Immature natural killer cell (primary cell): ENCODE data around the gene SALL3. TPM values are rescaled to one million over a fixed set of nuclear protein-coding genes. Genes with fewer than 3 reads are reported as not detected.
A peak's percentile ranks its signal among the peaks of the same experiment; 100 is the strongest.

ENCODE experiments used
- DNase-seq, 3 donors: peaks; one replicate each; pipeline ENCODE4 v3.0.0; 2022; ENCODE audit warnings: mixed read lengths in 1 of 3
- H3K27ac Mint-ChIP-seq, 6 donors: one replicate each; pipeline ENCODE4 v1.8.0; 2020; ENCODE audit warnings: mixed read lengths in 6 of 6, mild to moderate bottlenecking in 5 of 6, inconsistent platforms in 4 of 6, moderate library complexity in 3 of 6
- H3K27me3 Mint-ChIP-seq, 3 donors: one replicate each; pipeline ENCODE4 v1.8.0; 2020 to 2021; ENCODE audit warnings: low read depth in 3 of 3, mild to moderate bottlenecking in 3 of 3, mixed read lengths in 3 of 3, moderate library complexity in 3 of 3, inconsistent platforms in 1 of 3
- H3K36me3 Mint-ChIP-seq, 3 donors: one replicate each; pipeline ENCODE4 v1.8.0; 2020; ENCODE audit warnings: mixed read lengths in 3 of 3, inconsistent platforms in 2 of 3, mild to moderate bottlenecking in 2 of 3
- H3K4me1 Mint-ChIP-seq, 2 donors: one replicate each; pipeline ENCODE4 v1.8.0; 2020; ENCODE audit warnings: inconsistent platforms in 2 of 2, mild to moderate bottlenecking in 2 of 2, mixed read lengths in 2 of 2, moderate library complexity in 1 of 2
- H3K4me3 Mint-ChIP-seq, 5 donors: one replicate each; pipeline ENCODE4 v1.8.0; 2020; ENCODE audit warnings: mild to moderate bottlenecking in 5 of 5, mixed read lengths in 5 of 5, inconsistent platforms in 3 of 5, moderate library complexity in 3 of 5
- H3K9me3 Mint-ChIP-seq, 6 donors: one replicate each; pipeline ENCODE4 v1.8.0; 2020; ENCODE audit warnings: mild to moderate bottlenecking in 6 of 6, mixed read lengths in 6 of 6, inconsistent platforms in 4 of 6, moderate library complexity in 3 of 6
- polyA plus RNA-seq, 3 donors: library from polyadenylated mRNA; unstranded; fragments of 300-500 nt; fragmentation: Illumina TruSeq; gene quantifications; one replicate each; pipeline ENCODE4 v1.2.3, GENCODE V29; 2021

Gene SALL3
- polyA plus RNA-seq, 3 donors from 2014 or later: not detected

DNA sequence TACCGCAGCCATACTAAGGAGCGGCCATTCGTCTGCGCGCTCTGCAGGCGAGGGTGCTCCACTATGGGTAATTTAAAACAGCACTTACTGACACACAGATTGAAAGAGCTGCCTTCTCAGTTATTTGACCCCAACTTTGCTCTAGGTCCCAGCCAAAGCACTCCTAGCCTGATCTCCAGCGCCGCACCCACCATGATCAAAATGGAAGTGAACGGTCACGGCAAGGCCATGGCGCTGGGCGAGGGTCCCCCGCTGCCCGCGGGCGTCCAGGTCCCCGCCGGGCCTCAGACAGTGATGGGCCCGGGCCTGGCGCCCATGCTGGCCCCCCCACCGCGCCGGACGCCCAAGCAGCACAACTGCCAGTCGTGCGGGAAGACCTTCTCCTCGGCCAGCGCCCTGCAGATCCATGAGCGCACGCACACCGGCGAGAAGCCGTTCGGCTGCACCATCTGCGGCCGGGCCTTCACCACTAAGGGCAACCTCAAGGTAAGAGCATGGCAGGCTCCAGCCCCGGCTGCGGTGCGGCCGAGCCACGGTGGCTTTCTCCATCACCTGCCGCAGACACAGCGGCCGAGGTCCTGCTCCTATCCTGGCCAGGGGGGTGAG lies 15.5 kb downstream of the SALL3 start:
- Mint-ChIP-seq H3K27me3 (peaks cover 0 to 6% (median 2%) of the 10 kb centered on the region in 3 donors), H3K9me3 (no peaks in the 10 kb centered on the region), H3K4me3 (no peak overlapping the region), H3K27ac (no peak overlapping the region), H3K4me1 (no peaks in the 10 kb centered on the region), H3K36me3 (no peaks in the 10 kb centered on the region)
- DNase-seq: no peak

DNA sequence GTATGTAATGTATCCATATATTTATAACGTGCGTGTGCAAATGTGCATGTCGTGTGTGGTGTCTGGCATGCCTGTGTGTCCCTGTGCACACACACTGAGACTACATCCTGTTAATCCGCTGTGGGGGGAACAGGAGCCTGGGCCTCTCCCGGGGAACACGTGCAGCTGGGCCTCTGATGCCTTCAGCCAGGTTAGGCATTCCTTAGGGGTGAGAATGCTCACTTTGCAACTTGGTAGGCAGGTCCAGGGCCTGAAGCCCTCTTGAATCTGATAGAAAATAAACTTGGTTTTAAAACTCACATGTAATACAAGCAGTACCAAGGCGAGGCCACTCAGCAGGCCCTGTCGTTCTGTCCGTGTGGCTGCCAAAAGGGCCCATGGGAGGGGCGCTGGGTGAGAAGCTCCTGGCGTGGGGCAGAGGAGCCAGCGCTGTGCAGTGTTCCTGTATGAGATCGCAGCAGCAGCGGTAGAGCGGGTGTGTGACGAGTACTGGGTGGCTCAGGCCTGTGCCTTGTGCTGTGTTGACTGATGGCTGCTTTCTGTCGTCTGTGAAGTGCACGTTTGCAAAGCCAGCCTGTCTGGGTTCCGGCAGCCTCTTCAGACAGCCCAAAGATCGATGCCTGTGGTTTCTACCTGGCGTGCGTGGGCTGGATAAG lies 16.2 kb downstream of the SALL3 start:
- H3K9me3 Mint-ChIP-seq: no peaks in the 10 kb centered on the region
- H3K27me3 Mint-ChIP-seq: peaks cover 0 to 8% (median 2%) of the 10 kb centered on the region in 3 donors
- H3K36me3 Mint-ChIP-seq: no peaks in the 10 kb centered on the region
- DNase-seq: no peak
- H3K27ac Mint-ChIP-seq: no peak overlapping the region
- H3K4me1 Mint-ChIP-seq: no peaks in the 10 kb centered on the region
- no peak overlapping the region for H3K4me3 Mint-ChIP-seq

DNA sequence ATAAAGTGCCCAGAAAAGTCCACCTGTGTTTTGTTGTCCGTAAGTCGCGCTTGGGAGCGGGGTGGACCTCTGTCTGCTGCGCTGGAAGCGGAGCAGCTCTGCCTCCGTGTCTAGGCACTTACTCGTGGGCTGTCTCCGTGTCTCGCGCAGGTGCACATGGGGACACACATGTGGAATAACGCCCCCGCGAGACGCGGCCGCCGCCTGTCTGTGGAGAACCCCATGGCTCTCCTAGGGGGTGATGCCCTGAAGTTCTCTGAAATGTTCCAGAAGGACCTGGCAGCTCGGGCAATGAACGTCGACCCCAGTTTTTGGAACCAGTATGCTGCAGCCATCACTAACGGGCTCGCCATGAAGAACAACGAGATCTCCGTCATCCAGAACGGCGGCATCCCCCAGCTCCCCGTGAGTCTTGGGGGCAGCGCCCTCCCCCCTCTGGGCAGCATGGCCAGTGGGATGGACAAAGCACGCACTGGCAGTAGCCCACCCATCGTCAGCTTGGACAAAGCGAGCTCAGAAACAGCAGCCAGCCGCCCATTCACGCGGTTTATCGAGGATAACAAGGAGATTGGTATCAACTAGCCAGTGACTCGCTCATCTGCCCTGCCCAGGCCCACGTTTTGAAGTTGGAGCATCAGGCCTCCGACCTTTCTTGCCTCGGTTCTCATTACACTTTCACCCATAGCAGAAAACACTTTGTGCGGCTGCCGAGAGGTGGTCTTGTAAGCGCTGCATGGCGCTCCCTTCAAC lies 17.3 kb downstream of the SALL3 start:
- DNase-seq: no peak
- H3K4me3 Mint-ChIP-seq: no peak overlapping the region
- no peaks in the 10 kb centered on the region for H3K4me1 Mint-ChIP-seq
- H3K9me3 Mint-ChIP-seq: no peaks in the 10 kb centered on the region
- no peaks in the 10 kb centered on the region for H3K36me3 Mint-ChIP-seq
- H3K27ac Mint-ChIP-seq: no peak overlapping the region
- peaks cover 0 to 8% (median 0%) of the 10 kb centered on the region in 3 donors for H3K27me3 Mint-ChIP-seq

DNA sequence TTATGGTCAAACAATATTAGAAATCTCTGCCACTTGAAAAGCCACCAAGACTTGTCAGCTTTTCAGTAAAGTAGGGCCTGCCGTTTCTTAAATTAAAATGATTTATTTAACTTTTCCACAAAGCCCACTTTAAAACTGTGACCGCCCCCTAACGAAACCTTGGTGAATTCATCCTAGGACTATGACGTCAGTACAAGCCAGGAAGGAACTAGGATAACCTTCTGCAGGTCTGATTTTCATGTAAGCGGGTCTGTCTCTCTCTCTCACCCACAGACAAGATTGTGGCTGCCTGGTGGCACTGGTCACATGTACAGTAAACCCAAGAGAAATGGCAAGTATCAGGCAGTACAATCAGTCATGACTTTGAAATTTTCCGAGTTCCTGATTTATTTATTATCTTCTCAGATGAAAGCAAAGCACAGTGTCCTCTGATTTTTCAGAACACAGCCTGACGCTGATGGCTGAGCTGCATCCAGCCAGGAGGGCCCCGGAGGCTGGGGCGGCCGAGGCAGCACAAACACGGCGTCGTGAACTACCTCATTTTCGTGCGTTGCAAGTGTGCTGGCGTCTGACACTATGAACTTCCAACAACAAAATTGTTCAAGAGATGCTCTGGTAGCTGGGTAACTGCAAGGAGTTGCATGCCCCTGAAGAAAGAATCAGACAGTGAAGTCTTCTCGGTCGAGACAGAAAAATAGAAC lies 18.9 kb downstream of the SALL3 start:
- Mint-ChIP-seq H3K4me3 (no peak overlapping the region), H3K36me3 (no peaks in the 10 kb centered on the region), H3K27me3 (peaks cover 0 to 8% (median 0%) of the 10 kb centered on the region in 3 donors), H3K9me3 (no peaks in the 10 kb centered on the region), H3K27ac (no peak overlapping the region), H3K4me1 (no peaks in the 10 kb centered on the region)
- no peak for DNase-seq

DNA sequence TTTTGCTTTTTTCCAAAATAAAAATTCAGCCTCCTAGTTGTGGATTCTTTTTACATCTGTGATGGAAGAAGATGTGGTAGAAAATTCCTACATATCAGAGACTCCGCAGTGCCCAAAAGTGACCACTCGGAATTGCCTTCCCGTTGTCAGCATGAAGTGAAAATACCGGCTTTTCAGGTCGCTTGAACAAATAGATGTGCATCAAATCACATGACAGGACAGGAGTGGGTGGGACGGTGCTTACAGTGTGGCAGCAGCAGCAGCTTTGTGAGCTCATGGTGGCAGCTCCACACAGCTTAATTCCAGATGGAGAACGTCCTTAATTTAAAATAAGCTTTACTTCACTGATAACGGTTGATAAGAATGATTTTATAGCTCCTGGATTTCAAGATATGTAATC lies 20.3 kb downstream of the SALL3 start:
- no peak overlapping the region for H3K4me3 Mint-ChIP-seq
- H3K4me1 Mint-ChIP-seq: no peaks in the 10 kb centered on the region
- no peaks in the 10 kb centered on the region for H3K9me3 Mint-ChIP-seq
- H3K27ac Mint-ChIP-seq: no peak overlapping the region
- H3K27me3 Mint-ChIP-seq: peaks cover 0 to 8% (median 0%) of the 10 kb centered on the region in 3 donors
- no peaks in the 10 kb centered on the region for H3K36me3 Mint-ChIP-seq
- no peak for DNase-seq

DNA sequence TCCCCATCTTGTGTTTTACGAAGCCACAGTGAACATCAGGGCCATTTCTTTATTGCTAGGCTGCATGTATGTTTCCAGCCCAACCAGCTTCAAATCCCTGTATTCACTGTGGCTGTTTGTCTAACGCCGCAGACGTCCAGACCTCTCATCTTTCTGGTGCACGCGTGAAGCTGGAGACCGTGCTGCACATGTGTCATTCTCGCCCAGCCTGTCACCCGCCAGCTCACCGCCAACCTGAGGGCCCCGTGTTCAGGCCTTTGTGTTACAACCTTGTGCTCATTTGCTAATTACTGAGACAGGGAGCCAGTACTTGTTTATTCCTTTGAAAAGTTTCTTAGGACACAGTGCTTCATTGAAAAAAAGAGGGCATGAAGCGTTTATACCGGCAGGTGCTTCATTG lies 21.4 kb downstream of the SALL3 start:
- no peak for DNase-seq
- Mint-ChIP-seq H3K27ac (no peak overlapping the region), H3K36me3 (no peaks in the 10 kb centered on the region), H3K4me1 (no peaks in the 10 kb centered on the region), H3K27me3 (peaks cover 0 to 8% (median 0%) of the 10 kb centered on the region in 3 donors), H3K4me3 (no peak overlapping the region), H3K9me3 (no peaks in the 10 kb centered on the region)

DNA sequence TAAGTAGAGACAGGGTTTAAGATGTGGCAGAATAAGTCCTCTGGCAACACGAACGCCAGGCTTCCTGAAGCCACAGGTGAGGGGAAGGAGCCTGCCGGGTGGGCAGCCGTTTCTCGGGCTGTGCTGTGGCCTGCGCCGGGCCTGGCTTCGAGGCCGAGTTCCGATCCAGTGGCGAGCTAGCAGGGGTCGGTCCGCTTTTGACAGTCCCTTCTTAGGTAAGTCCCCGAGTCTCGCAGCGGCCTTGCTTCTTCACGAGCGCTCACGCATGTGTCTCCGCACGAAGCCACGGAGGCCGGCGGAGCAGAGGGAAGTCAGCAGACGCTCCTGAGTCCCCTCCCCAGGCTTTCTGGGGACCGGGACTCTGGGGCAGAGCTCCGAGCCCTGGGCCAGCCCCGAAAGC lies 26.0 kb downstream of the SALL3 start:
- no peak for DNase-seq
- Mint-ChIP-seq H3K9me3 (no peaks in the 10 kb centered on the region), H3K27ac (no peak overlapping the region), H3K36me3 (no peaks in the 10 kb centered on the region), H3K4me1 (no peaks in the 10 kb centered on the region), H3K4me3 (no peak overlapping the region), H3K27me3 (peaks cover 0 to 4% (median 2%) of the 10 kb centered on the region in 3 donors)

DNA sequence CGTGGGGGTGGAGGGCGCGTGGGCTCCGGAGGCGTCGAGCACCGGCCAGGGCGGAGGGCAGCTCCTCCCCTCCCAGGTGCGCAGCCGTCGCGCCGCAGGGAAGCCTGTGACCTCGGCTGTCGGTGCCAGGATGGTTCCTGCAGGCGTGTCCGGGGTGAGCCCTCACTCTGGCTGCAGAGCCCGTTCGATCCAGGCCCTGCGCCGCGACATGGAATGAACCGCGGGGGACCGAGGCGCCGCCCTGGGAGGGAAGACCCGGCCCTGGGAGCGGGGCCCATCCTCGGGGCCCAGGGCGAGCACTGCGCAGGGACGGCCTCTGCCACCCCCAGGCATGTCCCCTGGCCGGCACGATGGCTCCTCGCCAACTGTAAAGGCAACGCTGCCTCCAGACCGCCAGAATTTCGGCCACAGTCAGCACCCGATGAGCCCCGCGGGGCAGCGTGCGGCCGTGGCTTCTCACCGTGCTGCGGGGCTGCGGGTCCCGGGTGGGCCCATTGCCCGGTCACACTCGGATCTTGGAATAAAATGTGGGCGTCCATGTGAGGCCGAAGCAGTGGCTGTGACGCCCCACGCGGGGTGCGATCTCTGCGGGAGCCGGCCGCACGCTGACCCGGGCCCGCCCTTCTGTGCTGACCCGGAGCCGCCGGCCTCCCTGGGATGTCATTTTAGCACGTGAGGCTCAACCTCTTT lies 26.6 kb downstream of the SALL3 start:
- Mint-ChIP-seq H3K27me3 (peaks cover 0 to 5% (median 4%) of the 10 kb centered on the region in 3 donors), H3K4me1 (no peaks in the 10 kb centered on the region), H3K9me3 (no peaks in the 10 kb centered on the region), H3K4me3 (no peak overlapping the region), H3K27ac (no peak overlapping the region), H3K36me3 (no peaks in the 10 kb centered on the region)
- no peak for DNase-seq

DNA sequence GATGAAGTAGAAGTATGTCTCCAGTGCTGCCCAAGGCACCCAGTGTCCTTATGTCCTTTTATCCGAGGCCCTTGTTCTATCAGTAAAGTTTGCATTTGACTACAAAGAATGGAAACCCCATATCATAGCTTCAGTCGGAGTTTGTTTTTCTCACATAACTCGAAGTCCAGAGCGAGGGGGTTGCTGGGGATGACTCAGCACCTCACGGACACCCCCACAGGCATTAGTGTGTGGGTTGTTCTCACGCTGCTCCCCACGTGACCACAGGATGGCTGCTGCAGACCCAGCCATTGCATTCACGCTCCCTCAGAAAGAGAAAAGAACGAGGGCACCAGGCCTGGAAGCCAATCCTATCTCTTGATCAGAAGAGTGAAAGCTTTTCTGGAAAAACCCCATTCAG lies 27.8 kb downstream of the SALL3 start:
- H3K27me3 Mint-ChIP-seq: peaks cover 0 to 6% (median 4%) of the 10 kb centered on the region in 3 donors
- no peaks in the 10 kb centered on the region for H3K4me1 Mint-ChIP-seq
- no peak overlapping the region for H3K4me3 Mint-ChIP-seq
- no peak overlapping the region for H3K27ac Mint-ChIP-seq
- H3K9me3 Mint-ChIP-seq: no peaks in the 10 kb centered on the region
- H3K36me3 Mint-ChIP-seq: no peaks in the 10 kb centered on the region
- no peak for DNase-seq

DNA sequence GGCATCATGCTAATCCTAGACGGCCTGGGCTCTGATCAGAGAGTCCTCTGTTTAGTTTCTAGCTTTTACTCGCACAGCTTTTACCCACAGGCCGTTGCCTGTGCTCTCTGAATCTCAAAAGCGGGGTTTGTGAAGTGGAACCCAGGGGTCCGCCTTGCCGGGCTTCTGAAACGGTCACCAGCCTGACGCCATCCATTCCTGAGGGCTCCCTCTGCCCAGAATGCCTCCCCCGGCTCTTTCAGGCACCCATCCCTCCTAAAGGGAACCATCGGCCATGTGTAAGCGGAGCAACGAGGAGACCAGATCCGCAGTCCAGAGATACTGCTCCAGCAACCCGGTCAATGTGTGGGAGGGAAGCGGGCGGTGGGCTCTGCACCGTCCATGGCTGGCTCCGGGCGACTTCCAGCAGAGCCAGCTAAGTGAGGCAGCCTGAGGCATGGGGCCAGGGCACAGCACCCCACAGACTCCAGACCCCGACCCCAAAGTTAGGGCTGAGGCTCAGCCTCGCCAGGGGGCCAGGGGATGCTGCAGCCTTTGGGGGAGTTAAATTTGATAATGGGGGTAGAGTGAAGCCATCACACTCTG lies 28.8 kb downstream of the SALL3 start:
- peaks cover 0 to 8% (median 6%) of the 10 kb centered on the region in 3 donors for H3K27me3 Mint-ChIP-seq
- H3K36me3 Mint-ChIP-seq: no peaks in the 10 kb centered on the region
- no peak overlapping the region for H3K27ac Mint-ChIP-seq
- no peaks in the 10 kb centered on the region for H3K9me3 Mint-ChIP-seq
- H3K4me3 Mint-ChIP-seq: no peak overlapping the region
- H3K4me1 Mint-ChIP-seq: no peaks in the 10 kb centered on the region
- no peak for DNase-seq

DNA sequence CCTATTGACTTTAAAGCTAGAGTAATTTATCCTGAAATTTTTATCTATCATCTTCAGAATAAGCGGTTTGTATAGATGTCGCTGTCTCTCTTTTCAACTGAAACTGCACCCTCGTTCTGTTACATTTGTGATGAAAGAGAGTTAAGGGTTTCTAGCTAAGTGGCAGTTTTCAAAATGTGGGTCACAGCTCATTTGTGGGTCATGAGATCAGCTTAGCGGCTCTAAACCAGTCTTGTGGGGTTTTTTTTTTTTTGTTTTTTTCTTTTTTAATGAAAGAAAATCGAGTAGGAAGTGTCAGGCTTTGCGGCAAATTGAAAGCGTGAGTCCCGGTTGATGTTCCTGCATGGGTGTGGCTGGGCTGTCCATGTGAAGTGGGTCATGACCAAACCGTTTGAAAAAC lies 31.2 kb downstream of the SALL3 start:
- H3K27ac Mint-ChIP-seq: peak overlapping the region in 1 of 6 donors; percentile 23
- H3K36me3 Mint-ChIP-seq: no peaks in the 10 kb centered on the region
- H3K4me1 Mint-ChIP-seq: no peaks in the 10 kb centered on the region
- H3K27me3 Mint-ChIP-seq: peaks cover 0 to 8% (median 6%) of the 10 kb centered on the region in 3 donors
- H3K9me3 Mint-ChIP-seq: no peaks in the 10 kb centered on the region
- DNase-seq: no peak
- H3K4me3 Mint-ChIP-seq: peak overlapping the region in 1 of 5 donors; percentile 51

DNA sequence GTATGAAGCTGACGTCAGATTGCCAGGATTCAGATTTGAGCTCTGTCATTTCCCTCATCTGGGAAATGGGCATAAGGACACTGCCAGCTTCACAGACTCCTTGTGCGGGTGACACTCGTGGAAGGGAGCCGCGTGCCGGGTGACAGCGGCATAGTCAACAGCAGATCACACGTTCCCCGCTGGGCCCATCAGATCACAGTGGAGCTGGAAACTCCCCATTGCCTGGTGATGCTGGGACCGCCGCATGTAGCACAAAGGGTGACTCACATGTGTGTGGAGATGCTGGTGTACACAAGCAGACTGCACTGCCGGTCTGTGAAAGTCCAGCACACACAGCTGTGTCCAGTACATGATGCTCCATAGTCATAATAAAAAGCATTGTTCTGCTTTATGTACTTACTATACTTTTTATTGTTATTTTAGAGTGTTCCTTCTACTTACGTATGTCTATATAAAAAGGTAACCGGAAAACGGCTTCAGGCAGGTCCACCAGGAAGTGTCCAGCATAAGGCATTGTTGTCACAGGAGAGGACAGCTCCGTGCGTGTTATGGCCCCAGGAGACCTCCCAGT lies 31.8 kb downstream of the SALL3 start:
- DNase-seq: no peak
- H3K27ac Mint-ChIP-seq: peak overlapping the region in 1 of 6 donors; percentile 23
- peaks cover 0 to 8% (median 6%) of the 10 kb centered on the region in 3 donors for H3K27me3 Mint-ChIP-seq

DNA sequence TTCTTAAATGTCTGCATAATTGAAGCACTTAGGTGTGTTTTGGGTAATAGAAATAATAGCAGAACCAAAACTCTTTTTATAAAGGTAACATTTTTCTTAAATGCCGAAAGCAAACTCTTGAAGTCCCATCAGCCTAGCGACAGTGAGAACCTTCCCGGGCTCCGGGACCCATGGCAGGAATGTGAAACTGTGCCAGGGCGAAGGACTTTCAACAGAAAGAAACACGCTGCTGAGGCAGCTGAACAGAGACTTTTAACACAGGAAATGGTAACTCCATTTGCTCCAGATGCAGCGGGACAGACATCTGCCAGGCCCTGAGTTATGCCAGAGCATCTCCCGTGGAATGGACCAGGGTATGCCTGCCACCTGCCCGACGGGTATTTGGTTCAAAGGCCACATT lies 34.3 kb downstream of the SALL3 start:
- Mint-ChIP-seq H3K27me3 (peaks cover 0 to 8% (median 8%) of the 10 kb centered on the region in 3 donors), H3K36me3 (no peaks in the 10 kb centered on the region), H3K9me3 (no peaks in the 10 kb centered on the region), H3K4me3 (no peak overlapping the region), H3K27ac (no peak overlapping the region), H3K4me1 (no peaks in the 10 kb centered on the region)
- no peak for DNase-seq

More for the DNA sequence above, 31.8 kb downstream of the SALL3 start:
- Mint-ChIP-seq H3K4me3 (peak overlapping the region in 1 of 5 donors; percentile 51), H3K4me1 (no peaks in the 10 kb centered on the region), H3K9me3 (no peaks in the 10 kb centered on the region), H3K36me3 (no peaks in the 10 kb centered on the region)
